Natural killer cell (primary cell): Measurements from ENCODE around the gene CYP2E1. TPM values are rescaled to one million over a fixed set of nuclear protein-coding genes. Genes with fewer than 3 reads are reported as not detected.
"Not testable (repeated sequence)": the region's sequence is repeated elsewhere in the genome, so short reads cannot be mapped to it uniquely, and the experiment has no call there.

Experiments
- ATAC-seq, 3 donors: fragments of 150-1000 bp in 2 of 3; fragments of 200-7000 bp in 1 of 3; cut with Tn5 transposase; 1 replicate in 1 of 3; 2 replicates in 2 of 3; pipeline ENCODE4 v1.10.0; 2021; ENCODE audit warnings: mild to moderate bottlenecking in 2 of 3, moderate library complexity in 2 of 3
- DNase-seq, 2 donors: peaks; one replicate each; pipeline versions ENCODE4 v3.0.0 to v3.0.0-alpha.2; 2013 to 2021; ENCODE audit warnings: mixed read lengths in 1 of 2
- H3K27ac ChIP-seq: one replicate; pipeline ENCODE4 v1.5.1; 2013; ENCODE audit warnings: mild to moderate bottlenecking, low read length
- H3K27me3 ChIP-seq: one replicate; pipeline ENCODE4 v1.6.1; 2013; ENCODE audit warnings: low read length; ENCODE audit not compliant: control insufficient read depth, insufficient read depth
- H3K36me3 ChIP-seq: one replicate; pipeline ENCODE4 v1.6.1; 2013; ENCODE audit warnings: low read length; ENCODE audit not compliant: control insufficient read depth, insufficient read depth
- H3K4me1 ChIP-seq: one replicate; pipeline ENCODE4 v1.6.1; 2013; ENCODE audit warnings: low read length; ENCODE audit not compliant: control insufficient read depth, insufficient read depth
- H3K4me3 ChIP-seq: one replicate; pipeline ENCODE4 v1.5.1; 2013; ENCODE audit warnings: low read length
- H3K9me3 ChIP-seq: one replicate; pipeline ENCODE4 v1.6.1; 2013; ENCODE audit warnings: low read length; ENCODE audit not compliant: control insufficient read depth, insufficient read depth
- H3K27ac Mint-ChIP-seq, 2 donors: one replicate each; pipeline ENCODE4 v1.8.0; 2022; ENCODE audit warnings: mild to moderate bottlenecking in 2 of 2, mixed read lengths in 2 of 2, moderate library complexity in 1 of 2
- H3K27me3 Mint-ChIP-seq, 2 donors: one replicate each; pipeline ENCODE4 v1.8.0; 2022; ENCODE audit warnings: low read depth in 2 of 2, mixed read lengths in 2 of 2
- H3K36me3 Mint-ChIP-seq: one replicate; pipeline ENCODE4 v1.8.0; 2022; ENCODE audit warnings: mixed read lengths
- H3K4me1 Mint-ChIP-seq, 2 donors: one replicate each; pipeline ENCODE4 v1.8.0; 2022; ENCODE audit warnings: mixed read lengths in 2 of 2
- H3K4me3 Mint-ChIP-seq: one replicate; pipeline ENCODE4 v1.8.0; 2022; ENCODE audit warnings: mild to moderate bottlenecking, moderate library complexity, mixed read lengths
- H3K9me3 Mint-ChIP-seq, 2 donors: one replicate each; pipeline ENCODE4 v1.8.0; 2022; ENCODE audit warnings: mixed read lengths in 2 of 2
- CTCF ChIP-seq: fragments of 200-600 bp; IDR thresholded peaks from one replicate; pipeline ENCODE4 v1.8.0; 2022; ENCODE audit warnings: antibody characterized with exemption
- WGBS: methylation state at CpG from one replicate; pipeline ENCODE4 v1.1.7; 2013; ENCODE audit warnings: missing lambda C conversion rate; ENCODE audit not compliant: insufficient coverage; 5-methylcytosine and 5-hydroxymethylcytosine counted together
- intact Hi-C: fragments of 100-400 bp; cut with micrococcal nuclease; formaldehyde crosslinking; loops from one replicate; pipeline ENCODE4 v1.14.2; 2022
- total RNA-seq, 4 donors: library from RNA; stranded (reverse); fragments of 120-200 nt in 1 of 4; gene quantifications; one replicate each; pipeline versions ENCODE4 v1.2.3 to v1.2.4, GENCODE V29; 2013 to 2022

CYP2E1 gene
- total RNA-seq, 3 donors from 2014 or later (not counting 1 experiment from before 2014, with no cell fraction given), result 2.8 to 3.8 (median 2.9) TPM

GRCh38 chr10:133497363-133497762, 29.8 kb upstream of the CYP2E1 start:
- DNase-seq, result peak in 1 of 2 donors; percentile 11
- not testable (repeated sequence) for H3K9me3 Mint-ChIP-seq, ATAC-seq, H3K36me3 Mint-ChIP-seq, H3K27ac ChIP-seq, H3K4me3 ChIP-seq, H3K4me1 Mint-ChIP-seq, H3K4me1 ChIP-seq, H3K9me3 ChIP-seq, H3K4me3 Mint-ChIP-seq, H3K27me3 ChIP-seq, H3K27ac Mint-ChIP-seq, H3K27me3 Mint-ChIP-seq, H3K36me3 ChIP-seq
- WGBS, result 73% methylated on average over 6 of the region's 6 CpGs
- intact Hi-C loops, result loop anchor here (2.0 to 10.0 kb wide), 2 partner anchors 53 to 169 kb away; no protein-coding TSS in a partner anchor

- H3K4me3 ChIP-seq, ATAC-seq, H3K9me3 Mint-ChIP-seq, H3K36me3 ChIP-seq, H3K27me3 ChIP-seq, H3K36me3 Mint-ChIP-seq, H3K9me3 ChIP-seq, H3K27me3 Mint-ChIP-seq, H3K4me3 Mint-ChIP-seq, H3K27ac Mint-ChIP-seq, H3K27ac ChIP-seq, H3K4me1 ChIP-seq, DNase-seq, H3K4me1 Mint-ChIP-seq: not testable (repeated sequence)
- WGBS, result 80% methylated on average over 1 of the region's 1 CpG
- intact Hi-C loops, result loop anchor here (10.0 kb wide), 1 partner anchor 54 kb away; no protein-coding TSS in a partner anchor
Observed at GRCh38 chr10:133499176-133499575, 28.0 kb upstream of the CYP2E1 start.

GRCh38 chr10:133500897-133501296, 26.3 kb upstream of the CYP2E1 start:
- H3K9me3 Mint-ChIP-seq, H3K27ac ChIP-seq, H3K36me3 Mint-ChIP-seq: not testable (repeated sequence)

GRCh38 chr10:133509700-133510099, 17.5 kb upstream of the CYP2E1 start:
- DNase-seq, result no peak
- no peaks in the 10 kb centered on the region for H3K36me3 ChIP-seq
- no peak overlapping the region for H3K4me3 ChIP-seq
- ATAC-seq, result no peak
- intact Hi-C loops, result no loop called here
- Mint-ChIP-seq H3K4me1 (no peaks in the 10 kb centered on the region), H3K36me3 (peaks cover 11% of the 10 kb centered on the region), H3K4me3 (no peak overlapping the region), H3K27ac (no peak overlapping the region), H3K27me3 (peaks cover 27 to 57% of the 10 kb centered on the region in 2 donors), H3K9me3 (peaks cover 2 to 8% of the 10 kb centered on the region in 2 donors)
- no peaks in the 10 kb centered on the region for H3K9me3 ChIP-seq
- 43% methylated on average over 1 of the region's 4 CpGs for WGBS
- H3K27me3 ChIP-seq, result peaks cover 3% of the 10 kb centered on the region
- no peaks in the 10 kb centered on the region for H3K4me1 ChIP-seq
- TF ChIP-seq CTCF, result no peak
- no peak overlapping the region for H3K27ac ChIP-seq

More at GRCh38 chr10:133500897-133501296, 26.3 kb upstream of the CYP2E1 start:
- H3K4me3 Mint-ChIP-seq, H3K4me1 Mint-ChIP-seq, H3K9me3 ChIP-seq, intact Hi-C loops, H3K36me3 ChIP-seq, H3K4me3 ChIP-seq, H3K27me3 Mint-ChIP-seq, H3K4me1 ChIP-seq, ATAC-seq, H3K27me3 ChIP-seq, DNase-seq, H3K27ac Mint-ChIP-seq: not testable (repeated sequence)
- 78% methylated on average over 3 of the region's 4 CpGs for WGBS

- no peaks in the 10 kb centered on the region for H3K36me3 ChIP-seq
Observed at GRCh38 chr10:133511408-133511807, 15.8 kb upstream of the CYP2E1 start.

More at GRCh38 chr10:133511408-133511807, 15.8 kb upstream of the CYP2E1 start:
- H3K4me3 Mint-ChIP-seq, result no peak overlapping the region
- peaks cover 11% of the 10 kb centered on the region for H3K36me3 Mint-ChIP-seq
- Histone ChIP-seq H3K27ac (no peak overlapping the region), H3K4me1 (no peaks in the 10 kb centered on the region), H3K4me3 (no peak overlapping the region), H3K27me3 (peaks cover 3% of the 10 kb centered on the region), H3K9me3 (no peaks in the 10 kb centered on the region)
- H3K9me3 Mint-ChIP-seq, result peaks cover 2 to 8% of the 10 kb centered on the region in 2 donors
- no peak for ATAC-seq
- TF ChIP-seq CTCF, result no peak
- WGBS, result 74% methylated on average over 3 of the region's 4 CpGs
- no peak for DNase-seq
- H3K27me3 Mint-ChIP-seq, result peaks cover 27 to 57% of the 10 kb centered on the region in 2 donors
- intact Hi-C loops, result no loop called here
- H3K4me1 Mint-ChIP-seq, result no peaks in the 10 kb centered on the region
- H3K27ac Mint-ChIP-seq, result no peak overlapping the region
